Stimulated activated CD4-positive, alpha-beta T cell treated with anti-CD3 and anti-CD28 coated beads, Interleukin-1b, Interleukin-23, amount 100 ng/mL, for 1 hour (primary cell): ENCODE results near the gene GPR84.

Source experiments
- DNase-seq, 2 donors: peaks; one replicate each; pipeline ENCODE4 v3.0.0-alpha.2; 2020; ENCODE audit warnings: low read depth in 2 of 2

The GPR84 gene

GRCh38 chr12:54364413-54364812 lies at the start of gene GPR84:
GPR84 (minus strand) TSS chr12:54364486; CDS start chr12:54363851, 635 bp downstream.
- DNase-seq, result no peak

DNA sequence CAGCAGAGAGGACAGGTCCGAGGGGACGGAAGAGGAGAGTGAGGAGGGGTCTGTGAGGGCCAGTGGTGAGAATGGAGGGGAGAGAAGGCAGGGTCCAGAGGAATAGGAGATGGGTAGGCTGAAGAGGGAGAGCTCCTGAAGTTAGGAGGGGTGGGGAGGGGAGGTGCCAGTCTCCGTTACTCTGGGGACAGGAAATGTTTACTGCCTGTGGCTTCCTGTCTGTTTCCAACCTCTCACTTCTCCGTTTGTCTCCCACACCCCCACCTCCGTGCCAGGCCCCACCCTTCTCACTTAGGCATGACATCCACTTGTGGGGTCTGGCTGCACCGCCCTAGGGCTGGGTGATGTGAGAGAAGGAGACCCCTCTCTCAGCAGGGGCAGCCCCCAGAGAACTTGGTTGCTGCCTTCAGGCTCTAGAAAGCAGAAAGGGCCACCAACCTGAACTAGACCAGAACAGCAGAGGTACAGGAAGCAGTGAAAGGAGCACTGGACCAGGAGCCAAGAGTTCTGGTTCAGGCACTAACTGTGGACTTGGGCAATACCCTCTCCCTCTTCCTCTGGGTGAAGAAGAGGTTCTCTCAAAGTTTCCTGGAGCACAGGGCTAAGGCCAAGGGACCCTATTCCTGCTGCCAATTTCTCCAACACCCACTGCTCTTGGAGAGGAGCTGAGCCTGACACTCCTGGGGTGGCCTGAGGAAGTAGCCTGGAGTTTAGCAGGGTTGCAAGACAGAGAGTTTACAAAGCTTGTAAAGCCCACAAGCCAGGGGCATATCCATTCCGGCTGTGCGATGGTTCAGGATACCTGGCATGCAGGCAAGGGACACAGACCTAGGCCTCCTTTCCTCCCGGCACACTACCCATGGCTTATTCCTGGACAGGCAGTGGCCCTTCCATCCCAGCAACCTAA lies 49.3 kb upstream of the GPR84 start:
- DNase-seq, result peak in 1 of 2 donors; percentile 65

- no peak for DNase-seq
Observed at GRCh38 chr12:54412786-54413185, 48.5 kb upstream of the GPR84 start.

GRCh38 chr12:54412348-54412747 lies 48.1 kb upstream of the GPR84 start:
- no peak for DNase-seq

- DNase-seq, result peak in 1 of 2 donors; percentile 27
Observed at GRCh38 chr12:54411391-54412241, 47.3 kb upstream of the GPR84 start.

GRCh38 chr12:54409267-54409666 lies 45.0 kb upstream of the GPR84 start:
- no peak for DNase-seq

DNA sequence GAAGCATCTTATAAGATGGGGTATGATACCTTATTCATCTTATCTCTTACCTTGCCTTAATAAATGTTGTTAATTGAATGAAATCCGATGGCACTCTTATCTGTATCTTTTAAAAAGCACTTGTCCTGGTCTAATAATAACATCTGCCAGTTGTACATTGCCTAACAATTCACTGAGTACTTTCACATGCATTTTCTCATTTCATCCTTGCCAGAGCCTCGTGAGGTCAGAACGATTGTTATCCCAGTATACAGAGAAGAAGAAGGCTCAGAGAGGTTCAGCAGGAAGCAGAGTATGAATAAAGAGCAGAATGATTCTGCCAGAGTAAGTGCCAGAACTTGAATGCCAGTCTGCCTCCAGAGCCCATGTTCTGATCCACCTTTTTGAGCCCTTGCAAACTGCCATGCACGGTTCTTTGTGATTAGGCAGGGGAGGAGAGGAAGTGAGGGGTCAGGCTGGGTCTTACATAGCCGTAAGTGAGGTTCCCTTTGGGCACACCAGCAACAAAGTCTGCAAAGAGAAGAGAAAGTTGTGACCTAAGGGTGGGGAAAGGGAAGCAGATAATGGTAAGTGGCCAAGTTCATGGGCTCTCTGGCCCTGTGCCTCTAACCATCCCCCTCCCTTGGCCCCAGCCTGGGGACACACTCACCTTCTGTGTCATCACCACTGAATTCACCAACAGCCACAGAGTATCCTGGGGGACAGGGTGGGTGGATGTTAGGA lies 43.1 kb upstream of the GPR84 start:
- no peak for DNase-seq

DNA sequence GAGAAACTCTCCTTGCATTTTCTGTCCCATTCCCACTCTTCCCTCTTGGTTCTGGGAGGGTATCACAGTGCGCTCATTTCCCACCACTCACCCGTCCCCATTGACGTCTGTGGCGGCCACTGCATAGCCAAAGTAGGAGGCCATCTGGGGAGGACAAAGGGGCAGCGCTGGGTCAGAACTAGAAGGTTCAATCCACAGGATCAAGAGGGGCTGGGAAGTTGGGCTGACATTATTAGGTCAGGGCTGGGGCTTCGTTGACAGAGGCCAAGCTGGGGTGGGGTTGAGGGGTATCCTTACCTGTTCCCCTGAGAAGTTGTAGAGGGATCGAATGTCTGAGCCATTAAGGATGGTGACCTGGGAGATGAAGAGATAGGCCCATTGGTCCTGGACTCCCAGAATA lies 41.3 kb upstream of the GPR84 start:
- no peak for DNase-seq

- no peak for DNase-seq
Observed at GRCh38 chr12:54405106-54405505, 40.8 kb upstream of the GPR84 start.

DNA sequence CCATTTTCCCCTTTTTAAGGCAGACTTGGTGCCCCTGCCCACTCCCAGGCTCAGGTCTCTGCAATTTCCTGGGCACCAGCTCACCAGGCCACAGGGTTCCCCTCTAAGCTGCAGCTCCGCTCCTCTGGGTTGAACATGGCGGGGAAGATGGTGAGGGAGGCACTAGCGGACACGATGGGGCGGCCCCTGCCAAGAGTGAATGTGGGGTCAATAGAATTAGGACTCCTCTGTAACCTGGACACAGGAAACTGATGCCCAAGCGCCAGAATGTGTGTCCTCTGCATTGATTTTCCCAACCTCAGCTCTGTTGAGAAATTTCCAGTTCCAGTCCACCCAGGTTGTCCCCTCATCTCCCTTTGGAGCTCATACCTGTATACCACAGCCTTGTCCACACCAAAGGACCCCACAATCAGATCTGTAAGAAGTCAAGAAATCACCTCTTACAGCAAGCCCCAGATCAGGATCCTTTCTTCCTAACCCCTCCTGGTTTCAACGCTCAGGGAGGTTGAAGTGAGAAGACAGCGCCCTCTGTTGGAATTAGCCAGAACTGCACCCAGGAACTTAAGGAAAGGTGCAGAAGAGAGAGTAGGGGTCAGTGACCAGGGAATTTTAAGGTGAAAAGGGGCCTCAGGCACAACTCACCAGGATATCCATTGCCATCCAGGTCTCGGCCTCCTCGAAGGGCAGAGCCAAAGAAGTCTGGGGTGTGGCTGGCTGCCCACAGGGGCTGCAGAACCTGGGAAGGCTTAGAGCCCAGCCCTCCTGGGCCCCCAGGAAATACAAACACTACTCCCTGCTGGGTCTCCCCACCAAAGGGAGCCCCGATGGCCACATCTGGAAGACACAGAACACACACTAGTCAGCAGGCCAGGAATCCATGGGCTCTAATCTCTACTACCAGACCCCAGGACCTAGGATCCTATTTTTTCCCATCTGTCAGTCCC lies 40.0 kb upstream of the GPR84 start:
- DNase-seq, result peak in 1 of 2 donors; percentile 52

- DNase-seq, result no peak
Observed at GRCh38 chr12:54401119-54401518, 36.8 kb upstream of the GPR84 start.

DNA sequence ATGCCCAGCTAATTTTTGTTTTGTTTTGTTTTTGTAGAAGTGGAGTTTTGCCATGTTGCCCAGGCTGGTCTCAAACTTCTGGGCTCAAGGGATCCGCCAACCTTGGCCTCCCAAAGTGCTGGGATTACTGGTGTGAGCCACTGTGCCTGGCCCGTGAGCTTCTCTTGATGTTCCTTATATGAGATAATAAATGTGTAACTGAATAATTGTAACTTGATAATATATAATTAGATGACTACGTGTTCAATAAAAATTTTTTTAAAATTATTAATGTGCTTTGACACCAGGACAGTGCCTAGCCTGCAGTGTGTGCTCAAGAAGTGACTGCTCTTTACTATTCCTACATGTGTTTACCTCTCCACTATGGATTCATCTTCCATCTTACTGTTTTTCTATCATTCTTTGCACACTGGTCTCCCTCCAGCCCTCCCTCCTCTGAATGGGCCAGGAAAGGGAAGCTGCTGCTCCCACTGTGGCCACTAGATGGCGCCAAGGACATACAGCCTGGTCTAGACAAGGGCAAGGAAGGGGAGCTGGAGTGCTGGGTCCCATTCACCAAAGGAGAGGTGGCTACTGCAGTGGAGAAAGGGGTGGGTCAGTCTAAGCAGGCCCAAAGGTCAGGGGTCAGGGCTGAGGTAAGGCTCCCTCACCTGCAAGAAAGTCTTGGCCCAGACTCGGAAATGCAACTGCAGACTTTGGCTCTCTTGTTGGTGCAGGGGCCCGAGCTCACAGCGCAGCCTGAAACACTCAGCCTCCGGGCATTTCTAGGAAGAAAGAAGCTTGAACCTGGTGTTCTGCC lies 34.9 kb upstream of the GPR84 start:
- peak; percentile 80 to 81 for DNase-seq

DNA sequence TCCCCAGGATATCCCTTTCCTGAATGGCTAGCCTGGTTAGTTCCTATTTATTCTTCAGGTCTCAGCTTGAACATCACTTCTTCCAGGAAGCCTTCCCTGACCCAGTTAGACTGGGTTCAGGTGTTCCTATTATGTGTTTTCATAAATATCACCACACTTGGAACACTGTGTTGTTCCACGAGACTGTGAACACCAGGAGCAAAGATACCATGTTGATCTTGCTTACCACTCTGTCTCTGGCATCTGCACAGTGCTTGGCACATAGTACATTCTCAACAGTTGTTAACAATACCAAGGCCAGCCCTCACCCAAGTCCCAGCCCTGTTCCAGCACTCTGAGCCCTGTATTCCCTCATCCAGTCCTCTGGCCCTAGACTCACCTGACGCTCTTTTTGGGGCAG lies 33.9 kb upstream of the GPR84 start:
- DNase-seq, result no peak

GRCh38 chr12:54397157-54397556 lies 32.9 kb upstream of the GPR84 start:
- no peak for DNase-seq

- no peak for DNase-seq
Observed at GRCh38 chr12:54395545-54395944, 31.3 kb upstream of the GPR84 start.

DNA sequence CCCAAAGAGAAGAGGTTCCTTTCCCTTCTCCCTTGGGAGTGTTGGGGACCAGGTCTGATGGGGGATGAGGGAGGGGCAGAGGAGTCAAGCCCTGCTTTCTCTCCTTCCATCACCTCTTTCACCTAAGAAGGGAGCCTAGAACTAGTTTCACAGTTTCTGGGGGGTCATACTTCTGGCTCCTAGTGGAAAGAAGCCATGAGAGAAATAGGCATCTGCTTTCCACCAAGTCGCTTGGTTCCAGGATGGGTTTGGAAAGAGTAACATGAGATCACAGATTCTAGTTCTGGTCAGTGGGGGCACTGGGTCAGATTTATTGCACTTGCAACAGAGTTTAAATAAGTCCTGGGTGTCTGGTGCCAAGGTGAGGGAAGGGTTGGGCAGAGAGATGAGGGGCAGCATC lies 30.7 kb upstream of the GPR84 start:
- no peak for DNase-seq

GRCh38 chr12:54394281-54394719 lies 30.0 kb upstream of the GPR84 start:
- DNase-seq, result no peak

DNA sequence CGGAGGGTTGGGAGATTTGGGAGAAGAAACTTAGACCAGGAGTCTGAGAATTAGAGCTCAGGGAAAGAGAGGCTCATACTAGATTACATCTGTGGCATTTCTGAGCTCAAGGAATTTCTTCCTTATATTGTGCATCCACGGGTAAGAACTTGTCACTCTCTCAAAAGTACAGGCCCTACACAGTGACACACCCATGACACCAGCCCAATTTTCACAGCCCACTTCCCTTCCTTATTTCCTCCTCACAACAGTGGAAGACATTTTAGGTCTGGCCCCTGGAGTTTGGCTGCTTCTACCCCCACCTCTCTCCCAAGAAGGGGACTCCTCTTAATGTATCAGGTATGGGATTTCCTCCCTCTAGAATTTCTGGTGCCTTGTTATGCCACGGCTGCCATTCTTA lies 29.5 kb upstream of the GPR84 start:
- DNase-seq, result no peak

- no peak for DNase-seq
Observed at GRCh38 chr12:54393207-54393609, 28.9 kb upstream of the GPR84 start.
